ENCODE data around the gene ZNF532.
"Not testable (repeated sequence)": the region's sequence is repeated elsewhere in the genome, so short reads cannot be mapped to it uniquely, and the experiment has no call there.

The ZNF532 gene

DNA sequence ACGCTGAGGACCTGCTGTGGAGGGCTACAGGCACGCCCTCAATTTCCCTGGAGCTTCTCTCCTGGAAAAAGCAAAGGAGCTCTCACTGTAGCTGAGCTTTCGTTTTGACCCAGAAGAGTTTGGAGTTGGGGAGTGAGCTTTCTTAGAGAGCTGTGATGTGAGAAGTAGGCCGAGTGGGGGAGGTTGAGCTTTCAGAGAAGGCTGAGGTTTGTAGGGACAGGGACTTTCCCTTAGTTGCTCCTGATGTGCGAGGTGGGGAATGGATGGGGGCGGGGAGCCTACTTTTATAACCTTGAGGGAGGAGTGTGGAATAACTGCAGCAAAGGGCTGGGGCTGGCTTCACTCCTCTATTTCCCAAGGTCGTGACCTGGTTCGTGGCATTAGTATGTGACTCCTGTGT lies 47.1 kb downstream of the ZNF532 start:
- DNase-seq (ENCODE audit: low read depth), result no peak
- no peak overlapping the region for H3K4me3 ChIP-seq (ENCODE audit: low read length)
- TF ChIP-seq, protein P1, sequence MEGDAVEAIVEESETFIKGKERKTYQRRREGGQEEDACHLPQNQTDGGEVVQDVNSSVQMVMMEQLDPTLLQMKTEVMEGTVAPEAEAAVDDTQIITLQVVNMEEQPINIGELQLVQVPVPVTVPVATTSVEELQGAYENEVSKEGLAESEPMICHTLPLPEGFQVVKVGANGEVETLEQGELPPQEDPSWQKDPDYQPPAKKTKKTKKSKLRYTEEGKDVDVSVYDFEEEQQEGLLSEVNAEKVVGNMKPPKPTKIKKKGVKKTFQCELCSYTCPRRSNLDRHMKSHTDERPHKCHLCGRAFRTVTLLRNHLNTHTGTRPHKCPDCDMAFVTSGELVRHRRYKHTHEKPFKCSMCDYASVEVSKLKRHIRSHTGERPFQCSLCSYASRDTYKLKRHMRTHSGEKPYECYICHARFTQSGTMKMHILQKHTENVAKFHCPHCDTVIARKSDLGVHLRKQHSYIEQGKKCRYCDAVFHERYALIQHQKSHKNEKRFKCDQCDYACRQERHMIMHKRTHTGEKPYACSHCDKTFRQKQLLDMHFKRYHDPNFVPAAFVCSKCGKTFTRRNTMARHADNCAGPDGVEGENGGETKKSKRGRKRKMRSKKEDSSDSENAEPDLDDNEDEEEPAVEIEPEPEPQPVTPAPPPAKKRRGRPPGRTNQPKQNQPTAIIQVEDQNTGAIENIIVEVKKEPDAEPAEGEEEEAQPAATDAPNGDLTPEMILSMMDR (conservative IDR thresholded peaks at IDR 0.05; ENCODE audit: low read depth, low read length), result no peak

DNA sequence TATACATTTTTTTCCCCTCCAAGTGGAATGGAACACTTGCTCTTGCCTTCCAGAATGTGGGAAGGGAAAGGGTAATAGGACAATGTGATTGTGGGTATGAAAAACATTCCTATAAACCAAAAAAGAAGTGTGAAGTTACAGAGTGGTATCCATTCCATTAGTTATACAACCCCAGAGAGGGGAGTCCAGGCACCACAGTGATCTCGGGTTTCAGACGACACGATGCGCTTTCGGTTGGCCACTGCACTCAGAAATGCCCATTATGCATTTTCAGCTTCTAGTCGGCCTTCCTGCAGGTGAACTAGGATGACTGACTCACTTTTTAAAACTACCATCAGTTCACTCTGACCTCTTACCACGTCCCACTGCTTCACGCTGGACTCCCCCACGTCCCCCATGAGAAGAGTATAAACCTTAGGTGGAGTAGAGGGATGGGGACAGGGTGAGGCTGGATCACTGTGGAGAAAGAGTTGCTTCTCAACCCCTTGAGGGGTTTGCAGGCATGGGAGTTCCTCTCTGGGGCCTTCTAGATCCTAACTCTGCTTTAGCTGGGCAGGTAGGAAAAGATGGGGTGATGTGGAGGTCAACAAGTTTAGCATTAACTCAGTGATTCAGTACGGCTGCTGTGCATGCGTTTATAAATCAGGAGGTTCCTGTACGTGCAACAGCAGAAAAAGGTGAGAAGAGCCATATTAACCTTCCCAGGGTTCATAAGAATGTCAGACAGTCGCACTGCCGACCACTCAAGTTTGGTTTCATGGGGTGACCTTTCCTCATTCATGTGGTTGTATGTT lies 50.5 kb downstream of the ZNF532 start:
- DNase-seq (ENCODE audit: low read depth), result no peak
- TF ChIP-seq, protein P1 (conservative IDR thresholded peaks at IDR 0.05; ENCODE audit: low read depth, low read length), result no peak
- H3K4me3 ChIP-seq (ENCODE audit: low read length), result no peak overlapping the region

- TF ChIP-seq, protein P1 (conservative IDR thresholded peaks at IDR 0.05; ENCODE audit: low read depth, low read length), result no peak
- H3K4me3 ChIP-seq (ENCODE audit: low read length), result no peak overlapping the region
- DNase-seq (ENCODE audit: low read depth), result no peak
Observed at GRCh38 chr18:58915995-58916394, 51.3 kb downstream of the ZNF532 start.

GRCh38 chr18:58919934-58920333 lies 55.3 kb downstream of the ZNF532 start:
- H3K4me3 ChIP-seq (ENCODE audit: low read length); DNase-seq (ENCODE audit: low read depth): not testable (repeated sequence)

DNA sequence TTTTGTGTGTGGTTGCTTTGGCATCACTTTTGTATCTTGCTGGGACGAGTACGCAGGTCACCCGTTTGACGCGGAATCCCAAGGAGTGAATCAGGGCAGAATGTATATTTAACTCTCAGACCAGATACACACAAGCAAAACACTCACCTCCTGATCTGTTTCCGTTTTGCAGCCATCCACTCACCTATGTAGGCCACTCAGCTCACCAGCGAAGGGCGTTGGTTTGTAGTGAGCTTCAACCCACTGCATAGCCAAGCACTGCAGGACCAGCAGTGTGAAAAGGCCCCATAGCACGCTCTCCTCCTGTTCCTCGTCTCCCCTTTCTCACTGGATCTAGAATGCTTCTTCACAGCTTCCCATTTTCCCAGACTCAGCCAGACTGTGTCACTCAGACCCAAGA lies 58.3 kb downstream of the ZNF532 start:
- DNase-seq (ENCODE audit: low read depth), result no peak
- TF ChIP-seq, protein P1 (conservative IDR thresholded peaks at IDR 0.05; ENCODE audit: low read depth, low read length), result no peak

GRCh38 chr18:58924473-58924872 lies 59.8 kb downstream of the ZNF532 start:
- TF ChIP-seq, protein P1 (conservative IDR thresholded peaks at IDR 0.05; ENCODE audit: low read depth, low read length), result no peak
- H3K4me3 ChIP-seq (ENCODE audit: low read length), result no peak overlapping the region
- no peak for DNase-seq (ENCODE audit: low read depth)

More for the DNA sequence above, 58.3 kb downstream of the ZNF532 start:
- H3K4me3 ChIP-seq (ENCODE audit: low read length), result no peak overlapping the region

DNA sequence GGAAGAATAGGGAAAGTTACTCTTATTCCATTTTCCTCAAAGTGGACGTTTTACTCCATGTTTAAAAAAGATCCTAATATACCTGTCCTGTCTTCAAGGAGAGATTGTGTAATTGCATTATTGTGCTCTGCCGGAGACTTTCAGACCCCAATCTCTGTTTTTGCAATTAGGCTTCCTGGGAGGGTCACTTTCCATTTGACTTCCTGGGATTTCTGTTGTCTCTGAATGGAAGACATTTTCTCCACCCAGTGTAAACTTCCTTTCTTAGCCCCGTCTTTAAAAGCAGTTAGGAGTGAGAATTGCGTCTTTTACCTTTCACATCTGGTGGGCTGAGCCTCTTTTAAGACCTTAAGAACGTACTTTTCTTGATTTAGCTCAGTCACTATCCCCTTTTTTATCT lies 63.0 kb downstream of the ZNF532 start:
- DNase-seq (ENCODE audit: low read depth), result no peak
- TF ChIP-seq, protein P1 (conservative IDR thresholded peaks at IDR 0.05; ENCODE audit: low read depth, low read length), result no peak
- H3K4me3 ChIP-seq (ENCODE audit: low read length), result no peak overlapping the region
